GM21367 (cell line): ENCODE measurements around the gene MRPL46.

Experiments used
- ATAC-seq: cut with Tn5 transposase; IDR thresholded peaks from one replicate; pipeline ENCODE4 v1.9.1; 2021; ENCODE audit not compliant: unreplicated experiment

The MRPL46 gene

GRCh38 chr15:88467073-88467934, at the start of gene MRPL46, which contains the start of gene MRPS11:
TSS of gene MRPL46 (minus strand) at chr15:88467388. CDS start at chr15:88467377, 11 bp downstream.
TSS of gene MRPS11 (plus strand) at chr15:88467708. CDS start at chr15:88467718, 10 bp downstream.
- ATAC-seq, result peak; percentile 75

GRCh38 chr15:88513195-88513594, 46.0 kb upstream of the MRPL46 start:
- ATAC-seq, result no peak

GRCh38 chr15:88512601-88513000, 45.4 kb upstream of the MRPL46 start:
- ATAC-seq, result no peak

GRCh38 chr15:88512078-88512477, 44.9 kb upstream of the MRPL46 start:
- ATAC-seq, result no peak

GRCh38 chr15:88511161-88511560, 44.0 kb upstream of the MRPL46 start:
- no peak for ATAC-seq

- ATAC-seq, result no peak
These were observed 42.8 kb upstream of the MRPL46 start for GRCh38 chr15:88509964-88510363.

GRCh38 chr15:88509321-88509720, 42.1 kb upstream of the MRPL46 start:
- no peak for ATAC-seq

GRCh38 chr15:88506628-88507027, 39.4 kb upstream of the MRPL46 start:
- ATAC-seq, result no peak

- ATAC-seq, result no peak
These were observed 38.5 kb upstream of the MRPL46 start for GRCh38 chr15:88505721-88506120.

GRCh38 chr15:88504445-88504844, 37.3 kb upstream of the MRPL46 start:
- no peak for ATAC-seq

- no peak for ATAC-seq
These were observed 31.8 kb upstream of the MRPL46 start for GRCh38 chr15:88498996-88499395.

GRCh38 chr15:88497109-88497765, 30.0 kb upstream of the MRPL46 start:
- no peak for ATAC-seq

- no peak for ATAC-seq
These were observed 26.7 kb upstream of the MRPL46 start for GRCh38 chr15:88493844-88494243.

- ATAC-seq, result no peak
These were observed 24.0 kb upstream of the MRPL46 start for GRCh38 chr15:88491158-88491557.

- ATAC-seq, result no peak
These were observed 22.8 kb upstream of the MRPL46 start for GRCh38 chr15:88490036-88490435.

GRCh38 chr15:88489321-88489720, 22.1 kb upstream of the MRPL46 start:
- ATAC-seq, result no peak

GRCh38 chr15:88487796-88488523, 20.8 kb upstream of the MRPL46 start:
- ATAC-seq, result no peak

GRCh38 chr15:88487178-88487795, 20.1 kb upstream of the MRPL46 start:
- ATAC-seq, result no peak

- ATAC-seq, result no peak
These were observed 17.6 kb upstream of the MRPL46 start for GRCh38 chr15:88484682-88485331.

- no peak for ATAC-seq
These were observed 15.1 kb upstream of the MRPL46 start for GRCh38 chr15:88482263-88482662.

GRCh38 chr15:88480981-88481380, 13.8 kb upstream of the MRPL46 start:
- no peak for ATAC-seq
